Adrenal gland (tissue), 5 donors: ENCODE results near the gene SUPT4H1.

Experiments used
- POLR2A ChIP-seq, 2 donors: fragments of 450-650 bp; IDR thresholded peaks; one replicate each; pipeline ENCODE4 v1.6.1; 2017; ENCODE audit warnings: antibody characterized with exemption in 2 of 2, mild to moderate bottlenecking in 2 of 2, moderate library complexity in 1 of 2
- TF ChIP-seq, protein P1 (sequence below), 6 experiments: fragments of 450-650 bp in 4 of 6; fragments of 200-600 bp in 2 of 6; sonication (generic) in 1 of 6; IDR thresholded peaks; 1 replicate in 5 of 6; 2 replicates in 1 of 6; pipeline versions ENCODE4 v1.5.1 to v1.8.0; 2016 to 2021; ENCODE audit warnings: antibody characterized with exemption in 6 of 6, mild to moderate bottlenecking in 2 of 6, moderate library complexity in 1 of 6
- donor health status: DM: no; HTN: no; CAD: no.

DNA sequence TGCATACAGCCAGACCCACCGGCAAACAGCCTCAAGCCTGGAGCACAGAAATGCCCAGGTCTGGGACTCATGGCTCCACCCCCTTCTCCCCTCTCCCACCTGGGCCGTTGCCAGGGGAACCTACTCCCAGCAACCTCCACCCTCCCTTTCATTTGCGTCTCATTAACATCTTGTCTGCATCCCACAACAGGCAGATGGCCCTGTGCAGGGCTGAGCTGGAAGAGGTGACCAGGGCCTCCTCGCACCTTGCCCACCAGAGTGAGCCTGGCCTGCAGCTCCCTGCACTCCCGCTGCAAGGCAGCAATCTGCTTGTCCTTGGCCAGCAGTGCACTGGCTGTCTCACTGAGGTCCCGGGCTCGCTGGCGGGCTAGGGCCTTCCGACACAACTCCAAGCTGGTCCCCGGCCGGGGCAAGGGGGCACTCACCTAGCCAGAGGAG lies 26.7 kb downstream of the SUPT4H1 start:
- TF ChIP-seq, protein P1, sequence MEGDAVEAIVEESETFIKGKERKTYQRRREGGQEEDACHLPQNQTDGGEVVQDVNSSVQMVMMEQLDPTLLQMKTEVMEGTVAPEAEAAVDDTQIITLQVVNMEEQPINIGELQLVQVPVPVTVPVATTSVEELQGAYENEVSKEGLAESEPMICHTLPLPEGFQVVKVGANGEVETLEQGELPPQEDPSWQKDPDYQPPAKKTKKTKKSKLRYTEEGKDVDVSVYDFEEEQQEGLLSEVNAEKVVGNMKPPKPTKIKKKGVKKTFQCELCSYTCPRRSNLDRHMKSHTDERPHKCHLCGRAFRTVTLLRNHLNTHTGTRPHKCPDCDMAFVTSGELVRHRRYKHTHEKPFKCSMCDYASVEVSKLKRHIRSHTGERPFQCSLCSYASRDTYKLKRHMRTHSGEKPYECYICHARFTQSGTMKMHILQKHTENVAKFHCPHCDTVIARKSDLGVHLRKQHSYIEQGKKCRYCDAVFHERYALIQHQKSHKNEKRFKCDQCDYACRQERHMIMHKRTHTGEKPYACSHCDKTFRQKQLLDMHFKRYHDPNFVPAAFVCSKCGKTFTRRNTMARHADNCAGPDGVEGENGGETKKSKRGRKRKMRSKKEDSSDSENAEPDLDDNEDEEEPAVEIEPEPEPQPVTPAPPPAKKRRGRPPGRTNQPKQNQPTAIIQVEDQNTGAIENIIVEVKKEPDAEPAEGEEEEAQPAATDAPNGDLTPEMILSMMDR (IDR thresholded peaks at IDR 0.05): no peak
- no peak for TF ChIP-seq POLR2A (IDR thresholded peaks at IDR 0.05)
